ENCODE measurements around the gene PIK3CD.
"Not testable (repeated sequence)": the region's sequence is repeated elsewhere in the genome, so short reads cannot be mapped to it uniquely, and the experiment has no call there.

The PIK3CD gene

DNA sequence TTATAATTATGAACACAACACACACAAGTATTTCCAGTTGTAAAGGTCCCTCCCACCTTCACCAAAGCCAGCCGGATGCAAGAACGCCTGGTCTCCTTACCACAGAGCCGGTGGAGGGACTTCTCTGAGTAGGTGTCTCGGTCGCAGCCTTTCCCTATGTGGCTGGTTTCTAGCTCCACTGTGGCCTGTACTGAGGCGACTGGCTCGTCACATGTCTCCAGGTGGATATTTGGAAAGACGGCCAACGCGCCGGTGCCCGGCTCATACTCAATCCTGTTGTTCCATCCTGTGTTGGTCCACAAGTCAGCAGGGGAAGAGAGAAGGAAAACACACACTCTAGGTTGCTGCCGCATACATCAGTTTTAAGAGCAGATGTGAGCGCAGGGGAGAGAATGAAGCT is 97.8 kb downstream of the PIK3CD start:
- H3K4me3 ChIP-seq (ENCODE audit: low read depth in 1 of 2, low read length in 2 of 2) = no peak overlapping the region
- H3K36me3 ChIP-seq (ENCODE audit: control insufficient read depth in 1 of 2, insufficient read depth in 2 of 2, low read length in 2 of 2) = peaks cover 15 to 63% of the 10 kb centered on the region in 2 donors
- no peak overlapping the region for H3K9ac ChIP-seq (ENCODE audit: low read depth in 1 of 2, low read length in 2 of 2)
- H3K9me3 ChIP-seq (ENCODE audit: control insufficient read depth in 1 of 2, low read length in 2 of 2) = no peaks in the 10 kb centered on the region
- H3K27me3 ChIP-seq (ENCODE audit: control insufficient read depth in 1 of 2, insufficient read depth in 2 of 2, low read length in 2 of 2) = no peaks in the 10 kb centered on the region
- no peaks in the 10 kb centered on the region for H3K4me1 ChIP-seq (ENCODE audit: control insufficient read depth in 1 of 2, insufficient read depth in 2 of 2, low read length in 2 of 2)
- H3K27ac ChIP-seq (ENCODE audit: low read depth, low read length) = no peak overlapping the region

DNA sequence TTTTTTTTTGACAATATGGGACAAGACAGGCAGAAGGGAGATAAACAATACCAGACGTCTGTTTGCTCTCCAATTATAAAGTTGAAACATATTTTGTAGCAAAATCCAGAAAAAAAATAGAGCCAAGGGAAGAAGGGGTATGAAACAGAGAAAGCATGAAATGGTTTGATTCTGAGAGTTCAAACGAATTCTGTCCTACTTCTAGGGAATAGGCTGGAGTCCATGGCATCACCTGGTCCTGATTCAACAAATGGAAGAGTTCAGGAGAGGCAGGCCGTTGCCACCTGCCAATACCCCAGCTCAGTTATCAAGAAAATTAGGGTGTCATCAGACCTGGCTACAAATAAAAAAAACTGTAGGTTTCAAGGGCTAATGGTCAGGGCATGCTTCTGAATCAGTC is 100.4 kb downstream of the PIK3CD start:
- H3K36me3 ChIP-seq (ENCODE audit: control insufficient read depth in 1 of 2, insufficient read depth in 2 of 2, low read length in 2 of 2) = peaks cover 12 to 50% of the 10 kb centered on the region in 2 donors

GRCh38 chr1:9753121-9753531 is 101.6 kb downstream of the PIK3CD start:
- no peak overlapping the region for H3K9ac ChIP-seq (ENCODE audit: low read depth in 1 of 2, low read length in 2 of 2)
- H3K9me3 ChIP-seq (ENCODE audit: control insufficient read depth in 1 of 2, low read length in 2 of 2) = no peaks in the 10 kb centered on the region
- no peak overlapping the region for H3K27ac ChIP-seq (ENCODE audit: low read depth, low read length)
- no peaks in the 10 kb centered on the region for H3K27me3 ChIP-seq (ENCODE audit: control insufficient read depth in 1 of 2, insufficient read depth in 2 of 2, low read length in 2 of 2)
- peaks cover 11 to 48% of the 10 kb centered on the region in 2 donors for H3K36me3 ChIP-seq (ENCODE audit: control insufficient read depth in 1 of 2, insufficient read depth in 2 of 2, low read length in 2 of 2)
- no peak overlapping the region for H3K4me3 ChIP-seq (ENCODE audit: low read depth in 1 of 2, low read length in 2 of 2)
- no peaks in the 10 kb centered on the region for H3K4me1 ChIP-seq (ENCODE audit: control insufficient read depth in 1 of 2, insufficient read depth in 2 of 2, low read length in 2 of 2)

More for the DNA sequence above, 100.4 kb downstream of the PIK3CD start:
- no peak overlapping the region for H3K9ac ChIP-seq (ENCODE audit: low read depth in 1 of 2, low read length in 2 of 2)
- H3K4me3 ChIP-seq (ENCODE audit: low read depth in 1 of 2, low read length in 2 of 2) = no peak overlapping the region
- no peak overlapping the region for H3K27ac ChIP-seq (ENCODE audit: low read depth, low read length)
- no peaks in the 10 kb centered on the region for H3K4me1 ChIP-seq (ENCODE audit: control insufficient read depth in 1 of 2, insufficient read depth in 2 of 2, low read length in 2 of 2)
- H3K27me3 ChIP-seq (ENCODE audit: control insufficient read depth in 1 of 2, insufficient read depth in 2 of 2, low read length in 2 of 2) = no peaks in the 10 kb centered on the region
- no peaks in the 10 kb centered on the region for H3K9me3 ChIP-seq (ENCODE audit: control insufficient read depth in 1 of 2, low read length in 2 of 2)

- Histone ChIP-seq H3K9me3 (ENCODE audit: control insufficient read depth in 1 of 2, low read length in 2 of 2) (no peaks in the 10 kb centered on the region), H3K4me3 (ENCODE audit: low read depth in 1 of 2, low read length in 2 of 2) (no peak overlapping the region), H3K27ac (ENCODE audit: low read depth, low read length) (no peak overlapping the region), H3K36me3 (ENCODE audit: control insufficient read depth in 1 of 2, insufficient read depth in 2 of 2, low read length in 2 of 2) (peaks cover 8 to 29% of the 10 kb centered on the region in 2 donors), H3K4me1 (ENCODE audit: control insufficient read depth in 1 of 2, insufficient read depth in 2 of 2, low read length in 2 of 2) (no peaks in the 10 kb centered on the region), H3K9ac (ENCODE audit: low read depth in 1 of 2, low read length in 2 of 2) (no peak overlapping the region), H3K27me3 (ENCODE audit: control insufficient read depth in 1 of 2, insufficient read depth in 2 of 2, low read length in 2 of 2) (no peaks in the 10 kb centered on the region)
Observed at GRCh38 chr1:9755441-9755995, 104.0 kb downstream of the PIK3CD start.

DNA sequence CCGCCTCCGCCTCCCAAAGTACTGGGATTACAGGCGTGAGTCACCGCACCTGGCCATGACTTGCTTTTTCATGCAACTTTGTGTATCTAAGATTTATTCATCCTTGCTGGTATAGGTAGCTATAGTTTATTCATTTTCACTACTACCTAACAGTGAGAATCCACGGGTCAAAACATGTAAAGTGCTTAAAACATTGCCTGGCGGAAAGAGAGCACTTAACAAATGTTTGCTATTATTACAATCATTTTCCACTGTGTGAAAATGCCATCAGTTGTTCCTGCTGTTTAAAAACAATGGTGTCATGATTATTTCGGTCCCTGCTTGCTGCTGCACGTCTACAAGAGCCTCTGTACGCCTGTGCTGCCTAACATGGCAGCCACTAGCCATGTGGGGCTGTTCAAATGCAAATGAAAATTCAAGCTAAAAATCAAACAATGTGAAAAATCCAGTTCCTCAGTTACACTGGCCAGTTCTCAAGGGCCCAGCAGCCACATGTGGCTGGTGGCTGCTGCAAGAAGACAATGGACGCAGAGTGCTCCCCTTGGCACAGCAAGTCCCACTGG is 107.1 kb downstream of the PIK3CD start:
- no peak overlapping the region for H3K27ac ChIP-seq (ENCODE audit: low read depth, low read length)
- H3K36me3 ChIP-seq (ENCODE audit: control insufficient read depth in 1 of 2, insufficient read depth in 2 of 2, low read length in 2 of 2) = peaks cover 0 to 23% of the 10 kb centered on the region in 2 donors
- no peaks in the 10 kb centered on the region for H3K4me1 ChIP-seq (ENCODE audit: control insufficient read depth in 1 of 2, insufficient read depth in 2 of 2, low read length in 2 of 2)
- H3K4me3 ChIP-seq (ENCODE audit: low read depth in 1 of 2, low read length in 2 of 2) = no peak overlapping the region
- H3K9ac ChIP-seq (ENCODE audit: low read depth in 1 of 2, low read length in 2 of 2) = no peak overlapping the region
- H3K27me3 ChIP-seq (ENCODE audit: control insufficient read depth in 1 of 2, insufficient read depth in 2 of 2, low read length in 2 of 2) = no peaks in the 10 kb centered on the region
- no peaks in the 10 kb centered on the region for H3K9me3 ChIP-seq (ENCODE audit: control insufficient read depth in 1 of 2, low read length in 2 of 2)

DNA sequence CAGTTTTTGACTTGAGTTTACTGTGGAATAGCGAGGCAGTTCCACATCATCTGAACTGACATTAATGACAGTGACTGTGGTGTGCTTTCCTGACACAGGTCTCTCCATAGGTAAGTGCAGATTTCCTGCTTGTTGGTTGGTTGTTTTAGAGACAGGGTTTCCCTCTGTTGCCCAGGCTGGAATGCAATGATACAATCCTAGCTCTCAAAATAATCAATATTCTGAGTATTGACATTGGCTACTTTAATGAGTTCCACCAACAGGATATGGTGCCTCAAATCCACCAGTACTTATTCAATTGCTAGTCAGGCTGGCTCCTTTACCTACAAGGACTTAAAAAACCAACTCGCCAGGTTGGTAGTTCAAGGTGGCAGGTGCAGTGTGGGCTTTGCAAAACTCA is 108.4 kb downstream of the PIK3CD start:
- Histone ChIP-seq H3K9me3 (ENCODE audit: control insufficient read depth in 1 of 2, low read length in 2 of 2) (no peaks in the 10 kb centered on the region), H3K36me3 (ENCODE audit: control insufficient read depth in 1 of 2, insufficient read depth in 2 of 2, low read length in 2 of 2) (peaks cover 0 to 13% of the 10 kb centered on the region in 2 donors), H3K9ac (ENCODE audit: low read depth in 1 of 2, low read length in 2 of 2) (no peak overlapping the region), H3K4me3 (ENCODE audit: low read depth in 1 of 2, low read length in 2 of 2) (no peak overlapping the region), H3K27ac (ENCODE audit: low read depth, low read length) (no peak overlapping the region), H3K4me1 (ENCODE audit: control insufficient read depth in 1 of 2, insufficient read depth in 2 of 2, low read length in 2 of 2) (no peaks in the 10 kb centered on the region), H3K27me3 (ENCODE audit: control insufficient read depth in 1 of 2, insufficient read depth in 2 of 2, low read length in 2 of 2) (no peaks in the 10 kb centered on the region)

DNA sequence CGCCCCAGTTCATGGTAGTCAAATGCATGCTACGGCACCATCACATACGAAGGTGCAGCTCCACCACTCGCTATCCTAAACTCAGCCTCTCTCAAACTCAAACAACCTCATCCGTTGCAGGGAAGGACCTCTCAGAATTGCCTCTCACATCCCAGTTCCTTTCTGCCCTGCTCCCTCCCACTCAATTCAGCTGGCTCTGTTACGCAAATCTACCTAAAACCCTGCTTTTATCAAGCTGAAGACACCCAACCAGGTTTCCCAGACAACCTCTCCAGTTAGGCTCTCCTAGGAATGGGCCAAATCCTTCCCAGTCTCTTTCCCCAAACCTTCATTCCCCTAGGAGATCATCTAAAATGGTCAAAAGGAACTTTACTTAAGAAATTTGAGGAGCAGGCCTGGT is 109.3 kb downstream of the PIK3CD start:
- no peaks in the 10 kb centered on the region for H3K27me3 ChIP-seq (ENCODE audit: control insufficient read depth in 1 of 2, insufficient read depth in 2 of 2, low read length in 2 of 2)
- no peak overlapping the region for H3K4me3 ChIP-seq (ENCODE audit: low read depth in 1 of 2, low read length in 2 of 2)
- no peaks in the 10 kb centered on the region for H3K9me3 ChIP-seq (ENCODE audit: control insufficient read depth in 1 of 2, low read length in 2 of 2)
- H3K36me3 ChIP-seq (ENCODE audit: control insufficient read depth in 1 of 2, insufficient read depth in 2 of 2, low read length in 2 of 2) = peaks cover 0 to 10% of the 10 kb centered on the region in 2 donors
- H3K4me1 ChIP-seq (ENCODE audit: control insufficient read depth in 1 of 2, insufficient read depth in 2 of 2, low read length in 2 of 2) = no peaks in the 10 kb centered on the region
- H3K27ac ChIP-seq (ENCODE audit: low read depth, low read length) = no peak overlapping the region
- H3K9ac ChIP-seq (ENCODE audit: low read depth in 1 of 2, low read length in 2 of 2) = no peak overlapping the region

DNA sequence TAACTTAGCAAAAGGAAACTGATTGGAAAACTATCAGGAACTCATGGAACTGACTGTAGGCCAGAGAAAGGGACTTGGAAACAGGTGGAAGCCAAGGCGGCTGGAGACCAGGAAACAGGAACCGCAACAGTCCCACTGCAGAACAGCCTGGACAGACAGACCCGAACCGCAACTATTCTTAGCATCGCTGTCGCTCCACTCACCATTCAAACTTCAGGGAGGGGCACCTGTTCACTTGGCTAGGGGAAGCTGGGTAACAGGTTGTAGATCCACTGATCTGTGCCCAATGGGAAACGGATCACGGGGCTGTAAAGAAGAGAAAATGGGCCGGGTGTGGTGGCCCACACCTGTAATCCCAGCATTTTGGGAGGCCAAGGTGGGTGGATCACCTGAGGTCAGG is 110.3 kb downstream of the PIK3CD start:
- Histone ChIP-seq H3K4me3 (ENCODE audit: low read depth in 1 of 2, low read length in 2 of 2) (no peak overlapping the region), H3K9ac (ENCODE audit: low read depth in 1 of 2, low read length in 2 of 2) (no peak overlapping the region), H3K9me3 (ENCODE audit: control insufficient read depth in 1 of 2, low read length in 2 of 2) (no peaks in the 10 kb centered on the region), H3K4me1 (ENCODE audit: control insufficient read depth in 1 of 2, insufficient read depth in 2 of 2, low read length in 2 of 2) (no peaks in the 10 kb centered on the region), H3K27ac (ENCODE audit: low read depth, low read length) (no peak overlapping the region), H3K27me3 (ENCODE audit: control insufficient read depth in 1 of 2, insufficient read depth in 2 of 2, low read length in 2 of 2) (no peaks in the 10 kb centered on the region), H3K36me3 (ENCODE audit: control insufficient read depth in 1 of 2, insufficient read depth in 2 of 2, low read length in 2 of 2) (peaks cover 0 to 10% of the 10 kb centered on the region in 2 donors)

DNA sequence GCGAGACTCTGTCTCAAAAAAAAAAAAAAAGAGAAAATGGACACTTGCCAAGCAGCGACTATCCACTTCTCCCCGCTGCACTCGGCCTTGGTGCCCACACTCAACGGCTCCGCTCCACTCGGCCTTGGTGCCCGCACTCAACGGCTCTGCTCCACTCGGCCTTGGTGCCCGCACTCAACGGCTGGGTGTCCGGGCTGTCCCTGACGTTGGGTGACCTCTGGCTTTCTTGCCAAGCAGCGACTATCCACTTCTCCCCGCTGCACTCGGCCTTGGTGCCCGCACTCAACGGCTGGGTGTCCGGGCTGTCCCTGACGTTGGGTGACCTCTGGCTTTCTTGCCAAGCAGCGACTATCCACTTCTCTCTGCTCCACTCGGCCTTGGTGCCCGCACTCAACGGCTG is 110.9 kb downstream of the PIK3CD start:
- not testable (repeated sequence) for H3K27ac ChIP-seq (ENCODE audit: low read depth, low read length); H3K27me3 ChIP-seq (ENCODE audit: control insufficient read depth in 1 of 2, insufficient read depth in 2 of 2, low read length in 2 of 2); H3K9me3 ChIP-seq (ENCODE audit: control insufficient read depth in 1 of 2, low read length in 2 of 2); H3K4me1 ChIP-seq (ENCODE audit: control insufficient read depth in 1 of 2, insufficient read depth in 2 of 2, low read length in 2 of 2); H3K9ac ChIP-seq (ENCODE audit: low read depth in 1 of 2, low read length in 2 of 2); H3K4me3 ChIP-seq (ENCODE audit: low read depth in 1 of 2, low read length in 2 of 2)
- peaks cover 0 to 10% of the 10 kb centered on the region in 2 donors for H3K36me3 ChIP-seq (ENCODE audit: control insufficient read depth in 1 of 2, insufficient read depth in 2 of 2, low read length in 2 of 2)

DNA sequence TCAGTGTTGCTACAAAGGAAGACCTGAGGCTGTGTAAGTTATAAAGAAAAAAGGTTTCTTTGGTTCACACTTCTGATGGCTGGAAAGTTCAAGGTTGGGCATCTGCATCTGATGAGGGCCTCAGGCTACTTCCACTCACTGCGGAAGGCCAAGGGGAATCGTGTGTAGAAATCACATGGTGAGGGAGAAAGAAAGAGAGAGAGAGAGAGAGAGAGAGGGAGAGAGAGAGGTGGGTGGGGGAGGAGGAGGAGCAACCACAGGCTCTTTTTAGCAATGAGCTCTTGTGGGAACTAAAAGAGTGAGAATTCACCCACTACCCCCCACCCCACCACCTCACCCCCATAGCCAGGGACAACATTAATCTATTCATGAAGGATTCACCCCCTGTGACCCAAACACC is 112.4 kb downstream of the PIK3CD start:
- Histone ChIP-seq H3K9ac (ENCODE audit: low read depth in 1 of 2, low read length in 2 of 2) (no peak overlapping the region), H3K27ac (ENCODE audit: low read depth, low read length) (no peak overlapping the region), H3K9me3 (ENCODE audit: control insufficient read depth in 1 of 2, low read length in 2 of 2) (no peaks in the 10 kb centered on the region), H3K36me3 (ENCODE audit: control insufficient read depth in 1 of 2, insufficient read depth in 2 of 2, low read length in 2 of 2) (peaks cover 0 to 10% of the 10 kb centered on the region in 2 donors), H3K4me1 (ENCODE audit: control insufficient read depth in 1 of 2, insufficient read depth in 2 of 2, low read length in 2 of 2) (peaks cover under 1% of the 10 kb centered on the region in 2 donors), H3K27me3 (ENCODE audit: control insufficient read depth in 1 of 2, insufficient read depth in 2 of 2, low read length in 2 of 2) (no peaks in the 10 kb centered on the region), H3K4me3 (ENCODE audit: low read depth in 1 of 2, low read length in 2 of 2) (no peak overlapping the region)

Data from duodenal mucosa (tissue), 2 donors.